ENCODE data around the gene SSBP3. TPM values are rescaled to one million over a fixed set of nuclear protein-coding genes. Genes with fewer than 3 reads are reported as not detected.

Gene SSBP3
- polyA plus RNA-seq, 4 donors, result 24.2 to 41.9 (median 32.2) TPM

DNA sequence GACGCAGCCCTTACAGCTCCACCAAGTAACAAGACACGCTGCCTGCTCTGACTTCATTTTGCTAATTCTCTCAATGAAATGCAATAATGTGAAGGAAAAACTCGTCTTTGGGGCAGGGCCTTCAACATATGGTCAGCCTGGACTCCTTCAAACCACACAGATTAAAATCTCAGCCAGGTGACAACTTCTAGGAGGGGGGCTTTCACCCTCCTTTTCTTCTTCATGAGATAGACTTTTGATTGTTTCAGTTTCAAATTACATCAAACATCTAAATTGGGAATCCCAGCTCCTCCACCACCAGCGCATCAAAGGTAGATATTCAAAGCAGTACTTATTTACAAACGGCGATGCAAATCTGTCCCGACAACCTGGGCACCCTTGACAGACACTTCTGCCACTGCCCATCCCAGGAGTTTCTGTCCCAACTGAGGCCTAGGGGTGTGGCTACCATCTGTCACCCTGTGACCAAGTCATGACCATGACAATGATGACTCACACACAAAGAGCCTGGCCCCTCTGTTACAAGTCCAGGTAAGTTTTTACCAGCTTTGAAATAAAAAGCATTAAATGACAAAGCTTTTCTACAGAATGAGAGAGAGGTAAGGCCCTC is 29.7 kb downstream of the SSBP3 start:
- H3K4me1 ChIP-seq (ENCODE audit: control insufficient read depth in 3 of 3, insufficient read depth in 2 of 3, low read depth in 1 of 3, low read length in 2 of 3), result peaks cover 7 to 29% (median 15%) of the 10 kb centered on the region in 3 donors
- H3K4me3 ChIP-seq (ENCODE audit: low read depth in 1 of 3, low read length in 3 of 3), result no peak overlapping the region
- H3K36me3 ChIP-seq (ENCODE audit: control insufficient read depth in 3 of 3, insufficient read depth in 2 of 3, low read depth in 1 of 3, low read length in 3 of 3), result peaks cover 0 to 72% (median 2%) of the 10 kb centered on the region in 3 donors
- peak overlapping the region in 2 of 3 donors; percentile 11 to 76 for H3K27ac ChIP-seq (ENCODE audit: low read depth in 1 of 3, low read length in 2 of 3)
- FAIRE-seq (no peak), DNase-seq (peak in 1 of 2 donors; percentile 42)
- 76 to 80% (median 76%) methylated on average over 7 of the region's 7 CpGs for WGBS, 3 donors
- no peaks in the 10 kb centered on the region for H3K27me3 ChIP-seq (ENCODE audit: control insufficient read depth in 3 of 3, insufficient read depth in 3 of 3, low read length in 3 of 3)
- H3K9me3 ChIP-seq (ENCODE audit: control insufficient read depth in 2 of 2, insufficient read depth in 1 of 2, low read depth in 1 of 2, low read length in 1 of 2), result no peaks in the 10 kb centered on the region

DNA sequence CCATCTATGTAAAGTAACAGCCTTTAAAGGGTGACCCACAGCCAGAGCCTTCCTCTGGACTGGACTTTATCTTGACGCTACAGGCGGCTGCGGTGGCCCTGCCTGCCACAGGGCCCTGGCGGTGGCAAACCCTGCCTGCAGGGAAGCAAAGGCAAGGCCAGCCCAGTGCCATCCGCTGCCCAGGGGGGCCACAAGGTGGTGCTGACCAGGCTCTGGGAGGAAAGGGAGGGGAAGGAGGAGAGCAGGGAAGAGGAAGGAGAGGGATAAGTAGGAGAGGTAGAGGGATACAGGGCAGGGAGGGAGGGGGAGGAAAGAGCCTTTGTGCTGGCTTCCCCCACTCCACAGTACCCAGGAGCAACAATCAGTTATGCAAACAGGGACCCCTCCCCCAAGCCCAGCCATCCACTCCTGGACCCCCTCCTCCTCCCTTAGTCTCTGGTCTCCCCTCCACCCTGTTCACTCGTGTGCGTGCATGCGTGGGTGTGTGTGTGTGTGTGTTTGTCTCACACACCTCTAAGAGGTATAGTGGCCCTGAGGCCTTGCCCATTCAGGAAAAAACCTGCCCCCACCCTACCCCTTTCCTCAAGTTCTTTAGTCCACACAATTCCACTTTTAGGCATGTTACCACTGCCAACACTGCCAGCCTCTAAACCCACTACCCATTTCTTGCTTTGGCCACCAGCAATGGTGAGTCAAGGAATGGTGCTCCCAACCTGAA is 30.3 kb downstream of the SSBP3 start:
- Histone ChIP-seq H3K27ac (ENCODE audit: low read depth in 1 of 3, low read length in 2 of 3) (no peak overlapping the region), H3K4me3 (ENCODE audit: low read depth in 1 of 3, low read length in 3 of 3) (no peak overlapping the region), H3K36me3 (ENCODE audit: control insufficient read depth in 3 of 3, insufficient read depth in 2 of 3, low read depth in 1 of 3, low read length in 3 of 3) (peaks cover 0 to 72% (median 2%) of the 10 kb centered on the region in 3 donors), H3K9me3 (ENCODE audit: control insufficient read depth in 2 of 2, insufficient read depth in 1 of 2, low read depth in 1 of 2, low read length in 1 of 2) (no peaks in the 10 kb centered on the region), H3K4me1 (ENCODE audit: control insufficient read depth in 3 of 3, insufficient read depth in 2 of 3, low read depth in 1 of 3, low read length in 2 of 3) (peaks cover 11 to 35% (median 19%) of the 10 kb centered on the region in 3 donors), H3K27me3 (ENCODE audit: control insufficient read depth in 3 of 3, insufficient read depth in 3 of 3, low read length in 3 of 3) (no peaks in the 10 kb centered on the region)
- DNase-seq (no peak), FAIRE-seq (no peak)
- 69 to 72% (median 71%) methylated on average over 7 to 8 of the region's 8 CpGs for WGBS, 3 donors

DNA sequence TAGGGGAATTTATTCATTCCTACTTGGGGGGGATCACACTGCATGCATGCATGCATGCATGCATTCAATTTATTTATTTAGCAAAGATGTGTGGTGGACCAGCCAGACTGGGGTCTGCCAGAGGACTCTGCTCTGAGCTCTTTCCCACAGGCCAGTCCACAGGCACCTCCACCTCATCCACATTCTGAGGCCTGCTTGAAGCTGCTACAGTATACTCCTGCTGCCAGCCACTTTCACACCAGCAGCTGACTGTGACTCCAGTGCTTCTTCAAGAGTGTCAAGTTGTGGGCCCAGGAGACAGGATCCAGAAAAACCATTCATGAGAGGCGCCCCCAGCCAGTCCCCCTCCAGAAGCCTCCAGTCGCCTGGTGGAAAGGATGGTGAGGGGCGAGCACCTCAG is 30.9 kb downstream of the SSBP3 start:
- Histone ChIP-seq H3K27ac (ENCODE audit: low read depth in 1 of 3, low read length in 2 of 3) (no peak overlapping the region), H3K4me3 (ENCODE audit: low read depth in 1 of 3, low read length in 3 of 3) (no peak overlapping the region), H3K36me3 (ENCODE audit: control insufficient read depth in 3 of 3, insufficient read depth in 2 of 3, low read depth in 1 of 3, low read length in 3 of 3) (peaks cover 0 to 70% (median 2%) of the 10 kb centered on the region in 3 donors), H3K4me1 (ENCODE audit: control insufficient read depth in 3 of 3, insufficient read depth in 2 of 3, low read depth in 1 of 3, low read length in 2 of 3) (peaks cover 11 to 36% (median 21%) of the 10 kb centered on the region in 3 donors), H3K9me3 (ENCODE audit: control insufficient read depth in 2 of 2, insufficient read depth in 1 of 2, low read depth in 1 of 2, low read length in 1 of 2) (no peaks in the 10 kb centered on the region), H3K27me3 (ENCODE audit: control insufficient read depth in 3 of 3, insufficient read depth in 3 of 3, low read length in 3 of 3) (no peaks in the 10 kb centered on the region)
- FAIRE-seq (no peak), DNase-seq (no peak)
- 95 to 100% (median 97%) methylated on average over 3 of the region's 3 CpGs for WGBS, 3 donors

DNA sequence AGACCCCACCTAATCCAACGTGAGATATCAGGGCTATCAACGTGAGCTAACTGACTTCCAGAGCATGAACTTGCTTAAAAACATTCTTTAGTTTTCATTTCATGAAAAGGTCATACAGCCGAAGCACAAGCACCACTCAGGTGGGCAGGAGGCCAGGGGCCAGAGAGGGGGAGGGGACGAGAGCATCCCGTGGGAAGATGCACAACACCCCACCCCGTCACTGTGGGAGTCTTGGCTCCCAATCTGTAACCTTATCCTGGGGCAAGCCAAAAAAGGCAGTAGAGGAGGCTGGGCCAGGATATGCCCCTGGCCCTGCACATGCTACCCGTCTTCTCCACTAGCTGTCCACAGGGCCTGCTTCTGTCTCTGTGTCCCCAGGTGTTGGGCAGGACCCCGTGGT is 31.4 kb downstream of the SSBP3 start:
- no peak for FAIRE-seq
- peaks cover 11 to 36% (median 21%) of the 10 kb centered on the region in 3 donors for H3K4me1 ChIP-seq (ENCODE audit: control insufficient read depth in 3 of 3, insufficient read depth in 2 of 3, low read depth in 1 of 3, low read length in 2 of 3)
- WGBS, 3 donors, result 62 to 81% (median 74%) methylated on average over 8 of the region's 8 CpGs

DNA sequence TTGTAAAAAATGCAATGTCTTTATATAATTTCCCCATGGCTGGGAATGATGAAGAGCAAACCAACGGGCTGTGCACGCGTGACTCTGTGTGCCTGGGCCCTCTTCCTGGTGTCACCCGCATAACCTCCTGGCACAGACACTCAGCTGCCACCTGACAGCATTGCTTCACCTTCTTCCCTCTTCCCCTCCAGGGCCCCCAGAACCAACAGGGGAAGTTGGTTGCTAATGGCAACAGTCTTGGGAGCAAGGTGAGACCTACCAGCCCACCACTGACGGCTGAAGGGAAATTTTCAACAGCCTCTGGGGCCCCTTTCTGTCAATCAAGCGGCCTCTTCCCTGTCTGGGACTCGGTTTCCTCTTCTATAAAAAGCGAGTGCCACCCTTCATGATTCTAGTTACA is 33.2 kb downstream of the SSBP3 start:
- Histone ChIP-seq H3K9me3 (ENCODE audit: control insufficient read depth in 2 of 2, insufficient read depth in 1 of 2, low read depth in 1 of 2, low read length in 1 of 2) (no peaks in the 10 kb centered on the region), H3K4me3 (ENCODE audit: low read depth in 1 of 3, low read length in 3 of 3) (no peak overlapping the region), H3K27ac (ENCODE audit: low read depth in 1 of 3, low read length in 2 of 3) (no peak overlapping the region), H3K36me3 (ENCODE audit: control insufficient read depth in 3 of 3, insufficient read depth in 2 of 3, low read depth in 1 of 3, low read length in 3 of 3) (peaks cover 0 to 62% (median 2%) of the 10 kb centered on the region in 3 donors), H3K4me1 (ENCODE audit: control insufficient read depth in 3 of 3, insufficient read depth in 2 of 3, low read depth in 1 of 3, low read length in 2 of 3) (peaks cover 11 to 38% (median 21%) of the 10 kb centered on the region in 3 donors), H3K27me3 (ENCODE audit: control insufficient read depth in 3 of 3, insufficient read depth in 3 of 3, low read length in 3 of 3) (no peaks in the 10 kb centered on the region)
- WGBS, 3 donors, result 69 to 84% (median 70%) methylated on average over 8 of the region's 8 CpGs
- FAIRE-seq (no peak), DNase-seq (no peak)

More for the DNA sequence above, 31.4 kb downstream of the SSBP3 start:
- no peak for DNase-seq
- no peaks in the 10 kb centered on the region for H3K9me3 ChIP-seq (ENCODE audit: control insufficient read depth in 2 of 2, insufficient read depth in 1 of 2, low read depth in 1 of 2, low read length in 1 of 2)
- no peaks in the 10 kb centered on the region for H3K27me3 ChIP-seq (ENCODE audit: control insufficient read depth in 3 of 3, insufficient read depth in 3 of 3, low read length in 3 of 3)
- H3K4me3 ChIP-seq (ENCODE audit: low read depth in 1 of 3, low read length in 3 of 3), result no peak overlapping the region
- H3K27ac ChIP-seq (ENCODE audit: low read depth in 1 of 3, low read length in 2 of 3), result no peak overlapping the region
- H3K36me3 ChIP-seq (ENCODE audit: control insufficient read depth in 3 of 3, insufficient read depth in 2 of 3, low read depth in 1 of 3, low read length in 3 of 3), result peaks cover 0 to 69% (median 2%) of the 10 kb centered on the region in 3 donors

DNA sequence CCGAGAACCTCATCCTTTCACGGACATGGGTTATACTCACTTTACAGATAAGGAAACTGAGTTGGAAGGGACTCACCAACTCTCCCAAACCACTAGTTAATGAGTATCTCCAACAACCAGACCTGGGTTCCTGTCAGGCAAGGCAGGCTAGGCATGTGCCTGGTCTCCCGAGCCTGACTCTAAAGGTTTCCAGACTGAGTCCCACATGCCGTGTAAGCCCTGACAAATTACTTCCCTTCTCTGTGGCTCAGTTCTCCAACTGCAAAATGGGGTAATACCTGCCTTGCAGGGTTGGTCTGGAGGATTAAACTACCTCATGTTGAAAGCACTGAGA is 34.3 kb downstream of the SSBP3 start:
- FAIRE-seq, result no peak
- peaks cover 0 to 58% (median 2%) of the 10 kb centered on the region in 3 donors for H3K36me3 ChIP-seq (ENCODE audit: control insufficient read depth in 3 of 3, insufficient read depth in 2 of 3, low read depth in 1 of 3, low read length in 3 of 3)
- H3K9me3 ChIP-seq (ENCODE audit: control insufficient read depth in 2 of 2, insufficient read depth in 1 of 2, low read depth in 1 of 2, low read length in 1 of 2), result no peaks in the 10 kb centered on the region
- H3K27me3 ChIP-seq (ENCODE audit: control insufficient read depth in 3 of 3, insufficient read depth in 3 of 3, low read length in 3 of 3), result no peaks in the 10 kb centered on the region
- peak overlapping the region in 1 of 3 donors; percentile 75 for H3K27ac ChIP-seq (ENCODE audit: low read depth in 1 of 3, low read length in 2 of 3)
- peaks cover 6 to 40% (median 16%) of the 10 kb centered on the region in 3 donors for H3K4me1 ChIP-seq (ENCODE audit: control insufficient read depth in 3 of 3, insufficient read depth in 2 of 3, low read depth in 1 of 3, low read length in 2 of 3)
- 13 to 53% (median 36%) methylated on average over 4 of the region's 4 CpGs for WGBS, 3 donors
- H3K4me3 ChIP-seq (ENCODE audit: low read depth in 1 of 3, low read length in 3 of 3), result no peak overlapping the region
- peak in 1 of 2 donors; percentile 60 for DNase-seq

DNA sequence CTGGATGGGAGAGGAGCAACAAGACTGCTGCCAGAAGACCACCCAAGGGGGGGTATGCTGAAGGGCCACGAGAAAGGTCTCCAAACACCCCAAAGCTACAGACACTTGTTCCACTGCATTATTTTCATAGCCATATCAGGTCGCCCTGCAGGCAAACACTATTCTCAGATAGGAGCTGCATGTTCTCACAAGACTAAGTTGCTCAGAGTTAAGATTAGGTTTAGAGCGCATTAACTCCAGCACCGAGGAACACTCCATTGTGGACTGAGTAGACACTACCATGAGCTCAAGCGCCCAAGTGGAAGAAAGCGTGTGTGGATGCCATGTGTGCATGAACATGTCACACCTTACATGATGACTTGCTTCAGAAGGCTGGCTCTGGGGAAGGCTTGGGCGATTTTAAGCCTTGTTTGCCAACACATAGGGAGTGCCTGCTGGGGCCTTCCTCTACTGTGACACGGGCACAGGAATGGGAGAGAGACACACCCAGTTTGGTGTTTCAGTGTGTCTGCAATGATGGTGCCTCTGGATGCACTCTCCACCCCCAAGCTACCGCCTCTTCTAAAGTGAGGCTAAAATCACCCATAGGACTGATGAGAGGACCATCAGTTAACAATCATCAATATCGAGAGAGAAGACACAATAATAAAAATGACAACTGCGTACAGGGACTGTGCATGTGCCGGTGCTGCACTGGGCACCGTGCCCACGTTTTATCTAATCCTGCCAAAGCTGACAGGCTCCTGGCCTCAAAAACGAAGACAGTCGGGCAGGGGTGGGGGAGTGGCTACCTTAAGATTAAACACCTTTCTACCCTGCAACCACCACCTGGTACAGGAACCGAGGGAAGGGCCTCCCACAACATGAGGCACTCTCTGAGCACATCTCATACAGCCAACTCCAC is 34.9 kb downstream of the SSBP3 start:
- 28 to 62% (median 47%) methylated on average over 17 of the region's 17 CpGs for whole genome bisulfite sequencing, 3 donors
- peak in 1 of 2 donors; percentile 64 for DNase-seq
- no peaks in the 10 kb centered on the region for H3K27me3 ChIP-seq (ENCODE audit: control insufficient read depth in 3 of 3, insufficient read depth in 3 of 3, low read length in 3 of 3)
- H3K9me3 ChIP-seq (ENCODE audit: control insufficient read depth in 2 of 2, insufficient read depth in 1 of 2, low read depth in 1 of 2, low read length in 1 of 2), result no peaks in the 10 kb centered on the region
- peaks cover 0 to 57% (median 2%) of the 10 kb centered on the region in 3 donors for H3K36me3 ChIP-seq (ENCODE audit: control insufficient read depth in 3 of 3, insufficient read depth in 2 of 3, low read depth in 1 of 3, low read length in 3 of 3)
- peaks cover 6 to 38% (median 12%) of the 10 kb centered on the region in 3 donors for H3K4me1 ChIP-seq (ENCODE audit: control insufficient read depth in 3 of 3, insufficient read depth in 2 of 3, low read depth in 1 of 3, low read length in 2 of 3)
- FAIRE-seq, result no peak
- H3K27ac ChIP-seq (ENCODE audit: low read depth in 1 of 3, low read length in 2 of 3), result peak overlapping the region in 1 of 3 donors; percentile 75
- no peak overlapping the region for H3K4me3 ChIP-seq (ENCODE audit: low read depth in 1 of 3, low read length in 3 of 3)
